Suprapubic skin (tissue), 4 donors: ENCODE measurements around the gene HDGFL2. TPM values are rescaled to one million over a fixed set of nuclear protein-coding genes. Genes with fewer than 3 reads are reported as not detected.

ENCODE experiments used
- DNase-seq, 2 donors: peaks; one replicate each; pipeline ENCODE4 v3.0.0-alpha.2; 2019; ENCODE audit warnings: low spot score in 2 of 2
- H3K27ac ChIP-seq: fragments of 200-600 bp; sonication (generic); one replicate; pipeline ENCODE4 v1.5.1; 2019
- H3K27me3 ChIP-seq: fragments of 200-600 bp; sonication (generic); one replicate; pipeline ENCODE4 v1.5.1; 2019
- H3K36me3 ChIP-seq: fragments of 200-600 bp; sonication (generic); one replicate; pipeline ENCODE4 v1.5.1; 2019
- H3K4me1 ChIP-seq: fragments of 200-600 bp; sonication (generic); one replicate; pipeline ENCODE4 v1.5.1; 2019
- H3K4me3 ChIP-seq: fragments of 200-600 bp; sonication (generic); one replicate; pipeline ENCODE4 v1.5.1; 2019; ENCODE audit warnings: mild to moderate bottlenecking
- H3K9me3 ChIP-seq: fragments of 200-600 bp; sonication (generic); one replicate; pipeline ENCODE4 v1.5.1; 2019
- CTCF ChIP-seq, 2 donors: fragments of 200-600 bp in 1 of 2; fragments of 450-650 bp in 1 of 2; sonication (generic) in 1 of 2; IDR thresholded peaks; one replicate each; pipeline ENCODE4 v1.5.1; 2016 to 2019; ENCODE audit warnings: antibody characterized with exemption in 2 of 2, mild to moderate bottlenecking in 1 of 2, moderate library complexity in 1 of 2
- EP300 ChIP-seq: sonication (generic); formaldehyde crosslinking; IDR thresholded peaks from one replicate; pipeline ENCODE4 v1.6.1; 2017; ENCODE audit warnings: antibody characterized with exemption
- POLR2A ChIP-seq, 2 donors: fragments of 450-650 bp; IDR thresholded peaks; one replicate each; pipeline ENCODE4 v1.6.1; 2017; ENCODE audit warnings: antibody characterized with exemption in 2 of 2, mild to moderate bottlenecking in 2 of 2, moderate library complexity in 2 of 2
- POLR2AphosphoS5 ChIP-seq, 3 donors: sonication (generic); formaldehyde crosslinking; IDR thresholded peaks; one replicate each; pipeline ENCODE4 v1.6.1; 2017; ENCODE audit warnings: antibody characterized with exemption in 3 of 3
- WGBS: methylation state at CpG from one replicate; pipeline ENCODE4 v1.1.5; 2018; 5-methylcytosine and 5-hydroxymethylcytosine counted together
- total RNA-seq, 4 donors: library from RNA; depleted of rRNA; stranded (reverse); fragments of >200 nt; gene quantifications; one replicate each; pipeline ENCODE4 v1.1.0, GENCODE V29; 2016

HDGFL2 gene
- total RNA-seq, 4 donors from 2014 or later = 23.0 to 27.4 (median 23.4) TPM

GRCh38 chr19:4515732-4516131 is 43.6 kb downstream of the HDGFL2 start:
- H3K4me3 ChIP-seq = no peak overlapping the region
- TF ChIP-seq EP300 (no peak), POLR2A (IDR thresholded peaks at IDR 0.05) (no peak), POLR2AphosphoS5 (IDR thresholded peaks at IDR 0.05) (no peak), CTCF (IDR thresholded peaks at IDR 0.05) (no peak)
- no peaks in the 10 kb centered on the region for H3K9me3 ChIP-seq
- no peak overlapping the region for H3K27ac ChIP-seq
- WGBS = 88% methylated on average over 5 of the region's 5 CpGs
- peaks cover 14% of the 10 kb centered on the region for H3K4me1 ChIP-seq
- H3K27me3 ChIP-seq = peaks cover 7% of the 10 kb centered on the region
- no peak for DNase-seq
- no peaks in the 10 kb centered on the region for H3K36me3 ChIP-seq

- H3K27me3 ChIP-seq = peaks cover 7% of the 10 kb centered on the region
- H3K9me3 ChIP-seq = no peaks in the 10 kb centered on the region
- no peak for DNase-seq
- no peak for TF ChIP-seq POLR2AphosphoS5 (IDR thresholded peaks at IDR 0.05)
- no peak for TF ChIP-seq EP300
- TF ChIP-seq CTCF (IDR thresholded peaks at IDR 0.05) = no peak
- no peak for TF ChIP-seq POLR2A (IDR thresholded peaks at IDR 0.05)
- H3K36me3 ChIP-seq = no peaks in the 10 kb centered on the region
- 65% methylated on average over 12 of the region's 14 CpGs for WGBS
- no peak overlapping the region for H3K4me3 ChIP-seq
- H3K27ac ChIP-seq = no peak overlapping the region
- H3K4me1 ChIP-seq = peaks cover 14% of the 10 kb centered on the region
Observed at GRCh38 chr19:4516199-4516938, 44.3 kb downstream of the HDGFL2 start.

- Histone ChIP-seq H3K27me3 (peaks cover 7% of the 10 kb centered on the region), H3K9me3 (no peaks in the 10 kb centered on the region), H3K36me3 (no peaks in the 10 kb centered on the region), H3K4me1 (peaks cover 14% of the 10 kb centered on the region), H3K4me3 (no peak overlapping the region), H3K27ac (no peak overlapping the region)
- WGBS = 18% methylated on average over 4 of the region's 8 CpGs
- DNase-seq = no peak
- TF ChIP-seq EP300 = no peak
- TF ChIP-seq POLR2AphosphoS5 (IDR thresholded peaks at IDR 0.05) = no peak
- TF ChIP-seq CTCF (IDR thresholded peaks at IDR 0.05) = no peak
- no peak for TF ChIP-seq POLR2A (IDR thresholded peaks at IDR 0.05)
Observed at GRCh38 chr19:4516939-4517300, 44.8 kb downstream of the HDGFL2 start.

GRCh38 chr19:4517451-4518057 is 45.5 kb downstream of the HDGFL2 start:
- Histone ChIP-seq H3K9me3 (no peaks in the 10 kb centered on the region), H3K27ac (no peak overlapping the region), H3K27me3 (peaks cover 7% of the 10 kb centered on the region), H3K4me1 (peaks cover 14% of the 10 kb centered on the region), H3K36me3 (no peaks in the 10 kb centered on the region), H3K4me3 (no peak overlapping the region)
- TF ChIP-seq EP300 = no peak
- TF ChIP-seq POLR2AphosphoS5 (IDR thresholded peaks at IDR 0.05) = no peak
- DNase-seq = no peak
- 100% methylated on average over 3 of the region's 24 CpGs for WGBS

GRCh38 chr19:4518345-4519171 is 46.5 kb downstream of the HDGFL2 start, which contains the start of gene PLIN4:
TSS of gene PLIN4 (minus strand) at chr19:4518486. CDS start at chr19:4518272, 214 bp downstream.
- WGBS = 43% methylated on average over 23 of the region's 34 CpGs
- no peak for TF ChIP-seq CTCF (IDR thresholded peaks at IDR 0.05)
- no peak for TF ChIP-seq EP300
- no peak for TF ChIP-seq POLR2AphosphoS5 (IDR thresholded peaks at IDR 0.05)
- TF ChIP-seq POLR2A (IDR thresholded peaks at IDR 0.05) = no peak
- no peak for DNase-seq
- Histone ChIP-seq H3K27ac (no peak within 1 kb of the TSS), H3K4me1 (peaks cover 14% of the 10 kb centered on the region), H3K36me3 (no peaks in the 10 kb centered on the region), H3K4me3 (no peak within 1 kb of the TSS), H3K9me3 (no peaks in the 10 kb centered on the region), H3K27me3 (peaks cover 7% of the 10 kb centered on the region)
